ENCODE data around the gene HPCAL1. TPM values are rescaled to one million over a fixed set of nuclear protein-coding genes. Genes with fewer than 3 reads are reported as not detected.

The HPCAL1 gene
- total and polyA plus RNA-seq, 2 of the 4 experiments (the other 2 are of a cell fraction), result 8.2 to 33.7 TPM

- ChIA-PET CTCF (no interaction called here), POLR2A (ENCODE audit: unreplicated experiment) (interaction anchor here (0.6 kb wide), 1 partner anchor 1300 kb away, joined by 6 read pairs; no protein-coding TSS in a partner anchor)
- Histone ChIP-seq H3K14ac (replicated peaks; ENCODE audit: low read depth, low read length) (no peak overlapping the region), H2BK5ac (ENCODE audit: low read depth, low read length, poor library complexity, severe bottlenecking) (no peak overlapping the region), H3K9me1 (ENCODE audit: insufficient read depth, low read length) (no peaks in the 10 kb centered on the region), H2BK120ac (ENCODE audit: low read depth, low read length) (no peak overlapping the region), H3K23ac (ENCODE audit: low read depth, low read length) (no peak overlapping the region), H2AFZ (replicated peaks; ENCODE audit: low read length, poor library complexity) (no peak overlapping the region), H4K8ac (ENCODE audit: low read depth in 2 of 2, low read length in 2 of 2) (no peak overlapping the region), H3K9me3 (ENCODE audit: control insufficient read depth, insufficient read depth, low read length) (peaks cover under 1% of the 10 kb centered on the region), H3K27ac (ENCODE audit: insufficient read depth, low read length) (no peak overlapping the region), H3K27me3 (ENCODE audit: control insufficient read depth, insufficient read depth, low read length) (peaks cover 24% of the 10 kb centered on the region), H3K18ac (ENCODE audit: low read depth, low read length) (no peak overlapping the region), H3K4me3 (ENCODE audit: insufficient read depth, low read depth, low read length) (no peak overlapping the region), H3K4me2 (ENCODE audit: low read depth, low read length) (no peak overlapping the region), H3K4me1 (ENCODE audit: control insufficient read depth, insufficient read depth, low read length) (no peaks in the 10 kb centered on the region), H4K5ac (ENCODE audit: low read depth, low read length) (no peak overlapping the region), H3K36me3 (ENCODE audit: control insufficient read depth, insufficient read depth, low read length) (no peaks in the 10 kb centered on the region), H3K9ac (ENCODE audit: low read depth, low read length) (no peak overlapping the region), H2BK20ac (ENCODE audit: low read depth, low read length) (no peak overlapping the region), H3K56ac (ENCODE audit: extremely low read depth, insufficient read depth, low read length) (no peak overlapping the region), H4K20me1 (ENCODE audit: insufficient read depth, low read length) (no peaks in the 10 kb centered on the region), H3K79me1 (ENCODE audit: low read depth in 1 of 2, low read length in 2 of 2) (no peaks in the 10 kb centered on the region), H2AK9ac (replicated peaks; ENCODE audit: low read depth, low read length, poor library complexity) (no peak overlapping the region), H4K91ac (ENCODE audit: insufficient read depth, low read depth, low read length) (no peak overlapping the region), H3K4ac (ENCODE audit: low read depth, low read length) (no peak overlapping the region), H2AK5ac (ENCODE audit: low read depth, low read length) (no peak overlapping the region), H2BK15ac (ENCODE audit: low read depth, low read length) (no peak overlapping the region)
- BruUV-seq (replicated peaks), result no TSS peak
- ATAC-seq (ENCODE audit: low read depth) (no peak), DNase-seq (no peak)
- TF ChIP-seq FOS (IDR thresholded peaks at IDR 0.05; ENCODE audit: low read depth, low read length) (no peak), RAD21 (IDR thresholded peaks at IDR 0.05; ENCODE audit: low read length) (no peak), BHLHE40 (IDR thresholded peaks at IDR 0.05; ENCODE audit: low read depth, low read length) (no peak), SMC3 (IDR thresholded peaks at IDR 0.05; ENCODE audit: low read depth, low read length) (no peak), CEBPB (IDR thresholded peaks at IDR 0.05; ENCODE audit: low read depth, low read length) (no peak), RCOR1 (IDR thresholded peaks at IDR 0.05; ENCODE audit: insufficient replicate concordance, low read length) (no peak), MXI1 (IDR thresholded peaks at IDR 0.05; ENCODE audit: borderline replicate concordance, low read depth, low read length) (no peak), CTCF (conservative IDR thresholded peaks at IDR 0.05; ENCODE audit: low read depth, low read length) (no peak), NFE2L2 (IDR thresholded peaks at IDR 0.05; ENCODE audit: low read depth, low read length) (no peak), ELK1 (IDR thresholded peaks at IDR 0.05; ENCODE audit: borderline replicate concordance, low read depth, low read length) (no peak), POLR2A (IDR thresholded peaks at IDR 0.05; ENCODE audit: low read depth, low read length) (no peak), MAZ (IDR thresholded peaks at IDR 0.05; ENCODE audit: borderline replicate concordance, low read depth, low read length) (no peak), CHD1 (IDR thresholded peaks at IDR 0.05; ENCODE audit: low read depth, low read length) (no peak), RFX5 (IDR thresholded peaks at IDR 0.05; ENCODE audit: low read depth, low read length) (no peak)
- TF ChIP-seq, protein P1, sequence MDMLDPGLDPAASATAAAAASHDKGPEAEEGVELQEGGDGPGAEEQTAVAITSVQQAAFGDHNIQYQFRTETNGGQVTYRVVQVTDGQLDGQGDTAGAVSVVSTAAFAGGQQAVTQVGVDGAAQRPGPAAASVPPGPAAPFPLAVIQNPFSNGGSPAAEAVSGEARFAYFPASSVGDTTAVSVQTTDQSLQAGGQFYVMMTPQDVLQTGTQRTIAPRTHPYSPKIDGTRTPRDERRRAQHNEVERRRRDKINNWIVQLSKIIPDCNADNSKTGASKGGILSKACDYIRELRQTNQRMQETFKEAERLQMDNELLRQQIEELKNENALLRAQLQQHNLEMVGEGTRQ (IDR thresholded peaks at IDR 0.05; ENCODE audit: low read depth, low read length), result no peak
- intact Hi-C loops (cut with micrococcal nuclease), result no loop called here
- WGBS, 2 experiments (ENCODE audit: extremely low coverage in 2 of 2, insufficient read length in 1 of 2), result 72% methylated on average over 15 of the region's 15 CpGs; no CpG with 5 or more reads in 1 of the 2 experiments
- in situ Hi-C loops (cut with MboI; ENCODE audit: low sequenced_read_pairs), result no loop called here
- dilution Hi-C loops (cut with HindIII; ENCODE audit: low sequenced_read_pairs, unreplicated experiment), result no loop called here
These were observed 46.6 kb upstream of the HPCAL1 start for GRCh38 chr2:10256031-10256514.
